ENCODE data around the gene ACO2. TPM values are rescaled to one million over a fixed set of nuclear protein-coding genes. Genes with fewer than 3 reads are reported as not detected.
A peak's percentile ranks its signal among the peaks of the same experiment; 100 is the strongest.
"Not testable (repeated sequence)": the region's sequence is repeated elsewhere in the genome, so short reads cannot be mapped to it uniquely, and the experiment has no call there.

Gene ACO2
- total RNA-seq, 1 experiment from 2014 or later = 86.8 TPM

GRCh38 chr22:41564563-41564962 lies 95.6 kb downstream of the ACO2 start:
- DNase-seq (ENCODE audit: low read depth) = peak; percentile 47

GRCh38 chr22:41565403-41566054 lies 96.6 kb downstream of the ACO2 start:
- peak; percentile 91 for DNase-seq (ENCODE audit: low read depth)

DNA sequence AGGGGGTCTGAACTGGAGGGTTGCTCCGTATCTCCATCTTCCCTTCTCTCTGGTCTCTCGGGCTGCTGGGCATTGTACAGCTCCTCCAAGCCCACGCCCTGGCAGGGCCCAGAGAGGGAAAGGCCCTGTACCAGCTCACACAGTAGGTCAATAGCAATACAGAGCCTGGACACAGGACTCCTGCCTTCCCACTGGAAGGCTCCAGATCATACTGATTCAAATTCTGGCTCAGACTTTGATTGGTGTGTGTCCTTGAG lies 98.5 kb downstream of the ACO2 start:
- DNase-seq (ENCODE audit: low read depth) = no peak

DNA sequence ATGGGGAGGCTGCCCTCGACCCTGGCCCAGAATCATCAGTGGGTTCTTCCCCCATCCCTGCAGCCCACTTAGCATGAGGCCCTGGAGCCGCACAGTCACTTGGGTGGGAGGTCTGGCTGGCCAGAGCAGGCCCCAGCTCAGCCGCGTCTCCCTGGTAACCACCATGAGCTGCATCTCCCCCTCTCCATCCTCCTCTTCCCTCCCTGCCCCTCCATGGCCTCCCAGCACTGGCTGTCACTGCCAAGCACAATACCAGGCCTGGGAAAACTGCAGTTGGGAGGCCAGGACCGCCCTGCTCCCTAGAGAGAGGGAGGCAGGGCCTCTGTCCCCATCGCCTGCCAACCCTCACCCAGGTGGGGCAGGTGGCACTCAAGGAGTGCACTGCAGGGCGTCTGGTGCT lies 99.9 kb downstream of the ACO2 start:
- DNase-seq (ENCODE audit: low read depth) = no peak

DNA sequence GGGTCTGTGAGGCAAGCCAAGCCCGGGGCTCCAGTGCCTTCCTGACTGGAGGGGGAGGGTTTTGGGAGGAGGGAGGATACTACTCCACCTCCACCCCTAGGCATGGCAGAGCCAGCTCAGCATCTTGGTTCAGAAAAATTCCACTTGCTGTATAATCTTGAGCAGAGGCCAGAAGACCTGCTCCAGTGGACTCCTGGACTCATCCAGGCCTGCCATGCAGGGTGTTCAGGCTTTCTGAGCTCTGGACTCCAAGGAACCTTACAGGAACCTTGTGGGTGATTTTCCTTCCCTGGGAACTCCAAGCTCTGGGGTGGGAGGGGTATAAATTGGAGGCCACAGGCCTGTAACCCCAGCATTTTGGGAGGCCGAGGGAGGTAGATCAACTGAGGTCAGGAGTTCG lies 101.3 kb downstream of the ACO2 start:
- no peak for DNase-seq (ENCODE audit: low read depth)

GRCh38 chr22:41571786-41572185 lies 102.9 kb downstream of the ACO2 start:
- no peak for DNase-seq (ENCODE audit: low read depth)

DNA sequence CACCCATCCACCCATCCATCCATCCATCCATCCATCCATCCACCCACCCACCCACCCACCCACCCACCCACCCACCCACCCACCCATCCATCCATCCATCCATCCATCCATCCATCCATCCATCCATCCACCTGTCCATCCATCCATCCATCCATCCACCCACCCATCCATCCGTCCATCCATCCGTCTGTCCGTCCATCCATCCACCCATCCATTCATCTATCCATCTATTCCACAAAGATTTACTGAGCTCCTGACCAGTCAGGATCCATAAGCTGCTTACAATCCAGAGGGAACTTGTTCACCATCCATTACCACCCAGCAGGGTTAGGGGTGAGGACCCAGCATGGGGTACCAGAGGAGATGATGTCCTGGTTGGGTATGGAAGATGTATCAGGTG lies 103.4 kb downstream of the ACO2 start:
- not testable (repeated sequence) for DNase-seq (ENCODE audit: low read depth)

- no peak for DNase-seq (ENCODE audit: low read depth)
Observed at GRCh38 chr22:41573677-41574076, 104.8 kb downstream of the ACO2 start.

DNA sequence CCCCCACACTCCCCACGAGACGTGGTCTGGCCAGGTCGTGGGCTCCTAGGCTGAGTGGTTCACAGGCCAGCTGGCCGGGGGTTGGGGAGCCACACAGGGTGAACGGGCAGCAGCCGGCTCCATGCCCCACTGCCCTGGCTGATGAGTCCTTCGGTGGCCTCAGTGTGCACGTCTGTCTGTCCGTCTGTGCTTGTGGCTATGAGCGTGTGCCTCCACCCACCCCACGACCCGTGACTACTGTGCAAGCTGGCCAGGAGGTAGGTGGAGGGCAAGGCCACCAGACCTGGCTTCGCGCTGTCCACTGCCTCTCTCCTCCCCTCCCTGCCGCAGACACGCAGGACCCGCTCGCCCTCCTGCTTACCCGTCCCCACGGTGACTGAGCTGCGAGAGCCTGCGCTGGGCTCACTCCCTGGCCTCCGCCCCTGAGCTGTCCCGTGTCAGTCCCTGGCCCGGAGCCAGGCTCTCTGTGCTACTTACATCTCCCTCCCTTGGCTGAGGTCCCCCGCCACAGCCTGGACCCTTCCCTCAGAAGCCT lies 106.0 kb downstream of the ACO2 start:
- DNase-seq (ENCODE audit: low read depth) = no peak

DNA sequence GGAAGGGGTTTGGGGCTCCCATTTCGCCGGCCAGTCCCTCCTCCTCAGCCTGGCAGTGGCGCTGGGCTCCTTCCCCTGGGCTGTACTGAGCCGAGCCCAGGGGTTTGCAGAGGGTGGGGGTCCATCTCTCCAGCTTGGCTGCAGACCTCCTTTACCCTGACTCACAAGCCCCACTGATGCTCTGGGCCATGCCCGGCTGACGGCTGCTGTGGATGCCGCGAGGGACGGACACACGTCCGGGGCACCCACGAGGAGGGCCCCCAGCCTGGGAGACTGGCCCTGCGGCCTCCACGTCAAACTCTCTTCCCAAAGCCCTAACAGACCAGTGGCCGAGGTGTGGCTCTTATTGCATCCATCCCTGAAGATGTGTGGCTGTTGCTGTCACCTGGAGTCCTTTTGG lies 106.6 kb downstream of the ACO2 start:
- DNase-seq (ENCODE audit: low read depth) = no peak

GRCh38 chr22:41576877-41577276 lies 108.0 kb downstream of the ACO2 start:
- DNase-seq (ENCODE audit: low read depth) = peak; percentile 66

DNA sequence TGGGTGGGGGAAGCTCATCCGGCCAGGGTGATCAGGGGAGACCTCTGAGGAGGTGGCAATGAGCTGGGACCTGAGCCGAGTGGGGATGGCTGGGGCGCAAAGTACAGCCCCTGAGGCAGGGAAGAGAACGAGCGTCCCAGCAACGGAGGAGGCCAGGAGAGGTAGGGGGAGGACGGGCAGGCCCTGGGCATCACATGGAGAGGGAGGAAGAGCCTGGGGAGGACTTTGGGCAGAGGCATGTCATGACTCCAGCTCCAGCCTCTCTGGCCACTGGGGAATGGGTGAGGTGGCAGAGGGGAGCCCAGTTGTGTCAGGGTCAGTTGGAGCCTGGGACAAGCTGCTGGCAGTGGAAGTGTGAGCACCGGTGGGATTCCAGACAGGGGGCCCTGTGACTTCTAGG lies 109.2 kb downstream of the ACO2 start:
- no peak for DNase-seq (ENCODE audit: low read depth)

Other genes with a start within 250 kb of the ACO2 start
- not detected in 2 replicates for gene CHADL, start 228.2 kb upstream of the ACO2 start, total RNA-seq (2014; rRNA removed; shearing (Covaris generic))
- 189 and 198 TPM in 2 replicates for gene RANGAP1, start 182.9 kb upstream of the ACO2 start, total RNA-seq (2014; rRNA removed; shearing (Covaris generic))
- 55.7 and 58.7 TPM in 2 replicates for gene ZC3H7B, start 167.6 kb upstream of the ACO2 start, total RNA-seq (2014; rRNA removed; shearing (Covaris generic))
- gene TEF, start 87.2 kb upstream of the ACO2 start, total RNA-seq (2014; rRNA removed; shearing (Covaris generic)) = 4.1 and 6.7 TPM in 2 replicates
- 14.2 and 23.8 TPM in 2 replicates for gene TOB2, start 22.3 kb upstream of the ACO2 start, total RNA-seq (2014; rRNA removed; shearing (Covaris generic))
- 147 and 167 TPM in 2 replicates for gene PHF5A, start 425 bp upstream of the ACO2 start, total RNA-seq (2014; rRNA removed; shearing (Covaris generic))
- 21.5 and 26.6 TPM in 2 replicates for gene POLR3H, start 75.4 kb downstream of the ACO2 start, total RNA-seq (2014; rRNA removed; shearing (Covaris generic))
- 0.08 and 0.13 TPM in 2 replicates for gene CSDC2, start 91.9 kb downstream of the ACO2 start, total RNA-seq (2014; rRNA removed; shearing (Covaris generic))
- gene PMM1, start 120.7 kb downstream of the ACO2 start, total RNA-seq (2014; rRNA removed; shearing (Covaris generic)) = 7.2 and 9.1 TPM in 2 replicates
- 71.2 and 102 TPM in 2 replicates for gene DESI1, start 151.9 kb downstream of the ACO2 start, total RNA-seq (2014; rRNA removed; shearing (Covaris generic))
- 596 and 601 TPM in 2 replicates for gene XRCC6, start 152.2 kb downstream of the ACO2 start, total RNA-seq (2014; rRNA removed; shearing (Covaris generic))
- 229 and 305 TPM in 2 replicates for gene SNU13, start 219.8 kb downstream of the ACO2 start, total RNA-seq (2014; rRNA removed; shearing (Covaris generic))
- gene MEI1, start 230.4 kb downstream of the ACO2 start, total RNA-seq (2014; rRNA removed; shearing (Covaris generic)) = 1.4 and 2.4 TPM in 2 replicates

Data from HT1080 (cell line).